ENCODE measurements around the gene DRAP1.

GRCh38 chr11:65899356-65900124, 19.7 kb upstream of the DRAP1 start:
- TF ChIP-seq, protein P1, sequence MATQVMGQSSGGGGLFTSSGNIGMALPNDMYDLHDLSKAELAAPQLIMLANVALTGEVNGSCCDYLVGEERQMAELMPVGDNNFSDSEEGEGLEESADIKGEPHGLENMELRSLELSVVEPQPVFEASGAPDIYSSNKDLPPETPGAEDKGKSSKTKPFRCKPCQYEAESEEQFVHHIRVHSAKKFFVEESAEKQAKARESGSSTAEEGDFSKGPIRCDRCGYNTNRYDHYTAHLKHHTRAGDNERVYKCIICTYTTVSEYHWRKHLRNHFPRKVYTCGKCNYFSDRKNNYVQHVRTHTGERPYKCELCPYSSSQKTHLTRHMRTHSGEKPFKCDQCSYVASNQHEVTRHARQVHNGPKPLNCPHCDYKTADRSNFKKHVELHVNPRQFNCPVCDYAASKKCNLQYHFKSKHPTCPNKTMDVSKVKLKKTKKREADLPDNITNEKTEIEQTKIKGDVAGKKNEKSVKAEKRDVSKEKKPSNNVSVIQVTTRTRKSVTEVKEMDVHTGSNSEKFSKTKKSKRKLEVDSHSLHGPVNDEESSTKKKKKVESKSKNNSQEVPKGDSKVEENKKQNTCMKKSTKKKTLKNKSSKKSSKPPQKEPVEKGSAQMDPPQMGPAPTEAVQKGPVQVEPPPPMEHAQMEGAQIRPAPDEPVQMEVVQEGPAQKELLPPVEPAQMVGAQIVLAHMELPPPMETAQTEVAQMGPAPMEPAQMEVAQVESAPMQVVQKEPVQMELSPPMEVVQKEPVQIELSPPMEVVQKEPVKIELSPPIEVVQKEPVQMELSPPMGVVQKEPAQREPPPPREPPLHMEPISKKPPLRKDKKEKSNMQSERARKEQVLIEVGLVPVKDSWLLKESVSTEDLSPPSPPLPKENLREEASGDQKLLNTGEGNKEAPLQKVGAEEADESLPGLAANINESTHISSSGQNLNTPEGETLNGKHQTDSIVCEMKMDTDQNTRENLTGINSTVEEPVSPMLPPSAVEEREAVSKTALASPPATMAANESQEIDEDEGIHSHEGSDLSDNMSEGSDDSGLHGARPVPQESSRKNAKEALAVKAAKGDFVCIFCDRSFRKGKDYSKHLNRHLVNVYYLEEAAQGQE (IDR thresholded peaks at IDR 0.05; ENCODE audit: insufficient replicate concordance, low read depth) = no peak
- TF ChIP-seq CTCF (IDR thresholded peaks at IDR 0.05; ENCODE audit: insufficient read depth, low read length) (no peak), POLR2AphosphoS5 (IDR thresholded peaks at IDR 0.05; ENCODE audit: low read depth) (no peak)
